ENCODE data around the gene GOSR1. TPM values are rescaled to one million over a fixed set of nuclear protein-coding genes. Genes with fewer than 3 reads are reported as not detected.

Gene GOSR1
- total RNA-seq, 2 experiments from 2014 or later, result 43.2 to 45.6 TPM

- POLR2A ChIA-PET, result no interaction called here
- DNase-seq, result peak in 1 of 14 experiments; percentile 27
- H3K4me3 Mint-ChIP-seq, result no peak overlapping the region
- H3K9me3 Mint-ChIP-seq, result no peaks in the 10 kb centered on the region
- H3K4me1 Mint-ChIP-seq (ENCODE audit: low read depth), result no peaks in the 10 kb centered on the region
- H3K4me3 ChIP-seq (ENCODE audit: low read length), result no peak overlapping the region
- H3K9me3 ChIP-seq (ENCODE audit: control insufficient read depth in 1 of 2, insufficient read depth in 1 of 2, low read length in 2 of 2), result no peaks in the 10 kb centered on the region
- H3K27me3 ChIP-seq (ENCODE audit: control insufficient read depth in 1 of 2, insufficient read depth in 2 of 2, low read length in 2 of 2), result no peaks in the 10 kb centered on the region
- H3K36me3 Mint-ChIP-seq (ENCODE audit: low read depth), result no peaks in the 10 kb centered on the region
- no peaks in the 10 kb centered on the region for H3K36me3 ChIP-seq (ENCODE audit: insufficient read depth, low read length)
- intact Hi-C loops (cut with DNase I, micrococcal nuclease), result no loop called here
- H3K27ac ChIP-seq (ENCODE audit: low read depth in 1 of 2, low read length in 2 of 2), result no peak overlapping the region
- ATAC-seq (ENCODE audit: poor library complexity), result no peak
- CTCF ChIA-PET, result no interaction called here
- no peak overlapping the region for H3K27ac Mint-ChIP-seq
- TF ChIP-seq, protein P1, sequence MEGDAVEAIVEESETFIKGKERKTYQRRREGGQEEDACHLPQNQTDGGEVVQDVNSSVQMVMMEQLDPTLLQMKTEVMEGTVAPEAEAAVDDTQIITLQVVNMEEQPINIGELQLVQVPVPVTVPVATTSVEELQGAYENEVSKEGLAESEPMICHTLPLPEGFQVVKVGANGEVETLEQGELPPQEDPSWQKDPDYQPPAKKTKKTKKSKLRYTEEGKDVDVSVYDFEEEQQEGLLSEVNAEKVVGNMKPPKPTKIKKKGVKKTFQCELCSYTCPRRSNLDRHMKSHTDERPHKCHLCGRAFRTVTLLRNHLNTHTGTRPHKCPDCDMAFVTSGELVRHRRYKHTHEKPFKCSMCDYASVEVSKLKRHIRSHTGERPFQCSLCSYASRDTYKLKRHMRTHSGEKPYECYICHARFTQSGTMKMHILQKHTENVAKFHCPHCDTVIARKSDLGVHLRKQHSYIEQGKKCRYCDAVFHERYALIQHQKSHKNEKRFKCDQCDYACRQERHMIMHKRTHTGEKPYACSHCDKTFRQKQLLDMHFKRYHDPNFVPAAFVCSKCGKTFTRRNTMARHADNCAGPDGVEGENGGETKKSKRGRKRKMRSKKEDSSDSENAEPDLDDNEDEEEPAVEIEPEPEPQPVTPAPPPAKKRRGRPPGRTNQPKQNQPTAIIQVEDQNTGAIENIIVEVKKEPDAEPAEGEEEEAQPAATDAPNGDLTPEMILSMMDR (IDR thresholded peaks at IDR 0.05), result no peak
- no peaks in the 10 kb centered on the region for H3K4me1 ChIP-seq (ENCODE audit: insufficient read depth, low read length)
- no peaks in the 10 kb centered on the region for H3K27me3 Mint-ChIP-seq
Observed at GRCh38 chr17:30554839-30555751, 77.9 kb downstream of the GOSR1 start.

GRCh38 chr17:30555942-30556341, 78.7 kb downstream of the GOSR1 start:
- CTCF ChIA-PET, result no interaction called here
- Histone ChIP-seq H3K27ac (ENCODE audit: low read depth in 1 of 2, low read length in 2 of 2) (no peak overlapping the region), H3K4me3 (ENCODE audit: low read length) (no peak overlapping the region), H3K9me3 (ENCODE audit: control insufficient read depth in 1 of 2, insufficient read depth in 1 of 2, low read length in 2 of 2) (no peaks in the 10 kb centered on the region), H3K4me1 (ENCODE audit: insufficient read depth, low read length) (no peaks in the 10 kb centered on the region), H3K36me3 (ENCODE audit: insufficient read depth, low read length) (no peaks in the 10 kb centered on the region), H3K27me3 (ENCODE audit: control insufficient read depth in 1 of 2, insufficient read depth in 2 of 2, low read length in 2 of 2) (no peaks in the 10 kb centered on the region)
- TF ChIP-seq, protein P1 (IDR thresholded peaks at IDR 0.05), result no peak
- intact Hi-C loops (cut with DNase I, micrococcal nuclease), result no loop called here
- ATAC-seq (ENCODE audit: poor library complexity) (no peak), DNase-seq (peak in 1 of 14 experiments; percentile 27)
- Mint-ChIP-seq H3K4me3 (no peak overlapping the region), H3K36me3 (ENCODE audit: low read depth) (no peaks in the 10 kb centered on the region), H3K27ac (no peak overlapping the region), H3K9me3 (no peaks in the 10 kb centered on the region), H3K27me3 (no peaks in the 10 kb centered on the region), H3K4me1 (ENCODE audit: low read depth) (no peaks in the 10 kb centered on the region)
- POLR2A ChIA-PET, result no interaction called here

GRCh38 chr17:30556374-30557332, 79.4 kb downstream of the GOSR1 start:
- no peaks in the 10 kb centered on the region for H3K36me3 Mint-ChIP-seq (ENCODE audit: low read depth)
- TF ChIP-seq, protein P1 (IDR thresholded peaks at IDR 0.05), result no peak
- Histone ChIP-seq H3K9me3 (ENCODE audit: control insufficient read depth in 1 of 2, insufficient read depth in 1 of 2, low read length in 2 of 2) (no peaks in the 10 kb centered on the region), H3K27me3 (ENCODE audit: control insufficient read depth in 1 of 2, insufficient read depth in 2 of 2, low read length in 2 of 2) (no peaks in the 10 kb centered on the region), H3K4me3 (ENCODE audit: low read length) (no peak overlapping the region), H3K36me3 (ENCODE audit: insufficient read depth, low read length) (no peaks in the 10 kb centered on the region), H3K27ac (ENCODE audit: low read depth in 1 of 2, low read length in 2 of 2) (no peak overlapping the region), H3K4me1 (ENCODE audit: insufficient read depth, low read length) (no peaks in the 10 kb centered on the region)
- no peaks in the 10 kb centered on the region for H3K9me3 Mint-ChIP-seq
- no peak for ATAC-seq (ENCODE audit: poor library complexity)
- no peak overlapping the region for H3K27ac Mint-ChIP-seq
- ChIA-PET POLR2A (no interaction called here), CTCF (no interaction called here)
- no peaks in the 10 kb centered on the region for H3K4me1 Mint-ChIP-seq (ENCODE audit: low read depth)
- H3K27me3 Mint-ChIP-seq, result no peaks in the 10 kb centered on the region
- DNase-seq, result peak in 1 of 14 experiments; percentile 29
- intact Hi-C loops (cut with DNase I, micrococcal nuclease), result no loop called here
- no peak overlapping the region for H3K4me3 Mint-ChIP-seq
